ENCODE data around the gene ZNF91. TPM values are rescaled to one million over a fixed set of nuclear protein-coding genes. Genes with fewer than 3 reads are reported as not detected.
A peak's percentile ranks its signal among the peaks of the same experiment; 100 is the strongest.

ZNF91 gene
- total and polyA plus RNA-seq, 10 of the 15 experiments (the other 5 are each of a cell fraction or from before 2014, with no cell fraction given): 4.6 to 31.1 (median 11.3) TPM

- TF ChIP-seq SKIL (IDR thresholded peaks at IDR 0.05; ENCODE audit: low read depth, poor library complexity, severe bottlenecking): no peak
- TF ChIP-seq MTA3 (IDR thresholded peaks at IDR 0.05; ENCODE audit: borderline replicate concordance, low read length): no peak
- no peak for TF ChIP-seq BCLAF1 (IDR thresholded peaks at IDR 0.05)
- TF ChIP-seq NBN (IDR thresholded peaks at IDR 0.05): peak; percentile 54; the same call in 1 of the 2 replicates
- peak; percentile 98 for TF ChIP-seq PKNOX1 (IDR thresholded peaks at IDR 0.05)
- no peak for TF ChIP-seq ZNF274 (IDR thresholded peaks at IDR 0.05; ENCODE audit: insufficient read depth, insufficient read length)
- TF ChIP-seq SUPT20H (IDR thresholded peaks at IDR 0.05; ENCODE audit: borderline replicate concordance, control insufficient read depth, low read depth, low read length): no peak
- TF ChIP-seq MYC (IDR thresholded peaks at IDR 0.05; ENCODE audit: insufficient read depth, insufficient read length, insufficient replicate concordance, low read length, severe bottlenecking): no peak
- no peak for TF ChIP-seq ZBED1 (IDR thresholded peaks at IDR 0.05; ENCODE audit: borderline replicate concordance)
- TF ChIP-seq, protein P1, sequence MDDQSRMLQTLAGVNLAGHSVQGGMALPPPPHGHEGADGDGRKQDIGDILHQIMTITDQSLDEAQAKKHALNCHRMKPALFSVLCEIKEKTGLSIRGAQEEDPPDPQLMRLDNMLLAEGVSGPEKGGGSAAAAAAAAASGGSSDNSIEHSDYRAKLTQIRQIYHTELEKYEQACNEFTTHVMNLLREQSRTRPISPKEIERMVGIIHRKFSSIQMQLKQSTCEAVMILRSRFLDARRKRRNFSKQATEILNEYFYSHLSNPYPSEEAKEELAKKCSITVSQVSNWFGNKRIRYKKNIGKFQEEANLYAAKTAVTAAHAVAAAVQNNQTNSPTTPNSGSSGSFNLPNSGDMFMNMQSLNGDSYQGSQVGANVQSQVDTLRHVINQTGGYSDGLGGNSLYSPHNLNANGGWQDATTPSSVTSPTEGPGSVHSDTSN (IDR thresholded peaks at IDR 0.05; ENCODE audit: insufficient replicate concordance, low read depth, low read length): peak; percentile 97
- peak; percentile 91 for TF ChIP-seq GABPA (IDR thresholded peaks at IDR 0.05; ENCODE audit: low read depth)
- no peak for TF ChIP-seq JUNB (IDR thresholded peaks at IDR 0.05)
- TF ChIP-seq TCF3 (IDR thresholded peaks at IDR 0.05; ENCODE audit: borderline replicate concordance, insufficient read depth, low read depth, low read length): no peak
- no peak for TF ChIP-seq KDM1A (IDR thresholded peaks at IDR 0.05; ENCODE audit: borderline replicate concordance)
- TF ChIP-seq NFYB (IDR thresholded peaks at IDR 0.05; ENCODE audit: insufficient read depth, low read depth, low read length): peak; percentile 97
- TF ChIP-seq ELK1 (IDR thresholded peaks at IDR 0.05; ENCODE audit: low read depth, low read length): 0 out of 2 replicates have a peak, but pooled peaks have one; percentile 27
These were observed at the start of gene ZNF91 (continued) for GRCh38 chr19:23395041-23395721.
